ENCODE data around the gene JUN.

The JUN gene

GRCh38 chr1:58783993-58784757, at the start of gene JUN:
Gene JUN (minus strand): TSS chr1:58784047. CDS start chr1:58783070, 977 bp downstream.
- DNase-seq: peak; percentile 97 to 99

GRCh38 chr1:58833166-58833565, 49.3 kb upstream of the JUN start:
- no peak for DNase-seq

GRCh38 chr1:58830291-58830690, 46.4 kb upstream of the JUN start:
- DNase-seq: no peak

GRCh38 chr1:58829866-58830265, 46.0 kb upstream of the JUN start:
- no peak for DNase-seq

GRCh38 chr1:58827298-58827697, 43.5 kb upstream of the JUN start:
- DNase-seq: no peak

- DNase-seq: no peak
These were observed 41.0 kb upstream of the JUN start for GRCh38 chr1:58824753-58825389.

GRCh38 chr1:58823481-58824010, 39.7 kb upstream of the JUN start:
- DNase-seq: no peak

GRCh38 chr1:58821309-58821708, 37.5 kb upstream of the JUN start:
- DNase-seq: no peak

GRCh38 chr1:58818976-58819375, 35.1 kb upstream of the JUN start:
- DNase-seq: no peak

- no peak for DNase-seq
These were observed 34.2 kb upstream of the JUN start for GRCh38 chr1:58818075-58818474.

GRCh38 chr1:58816747-58817221, 32.9 kb upstream of the JUN start:
- no peak for DNase-seq

- peak in 1 of 2 experiments; percentile 39 for DNase-seq
These were observed 32.4 kb upstream of the JUN start for GRCh38 chr1:58816072-58816746.

GRCh38 chr1:58815686-58816071, 31.8 kb upstream of the JUN start:
- no peak for DNase-seq

- DNase-seq: no peak
These were observed 31.3 kb upstream of the JUN start for GRCh38 chr1:58815069-58815685.

- DNase-seq: no peak
These were observed 30.6 kb upstream of the JUN start for GRCh38 chr1:58814251-58815068.

GRCh38 chr1:58813801-58814200, 30.0 kb upstream of the JUN start:
- DNase-seq: no peak

GRCh38 chr1:58813361-58813760, 29.5 kb upstream of the JUN start:
- no peak for DNase-seq

GRCh38 chr1:58812926-58813325, 29.1 kb upstream of the JUN start:
- no peak for DNase-seq

- DNase-seq: no peak
These were observed 28.6 kb upstream of the JUN start for GRCh38 chr1:58812468-58812867.

- DNase-seq: no peak
These were observed 27.5 kb upstream of the JUN start for GRCh38 chr1:58811303-58811702.

- DNase-seq: no peak
These were observed 25.6 kb upstream of the JUN start for GRCh38 chr1:58809325-58810010.

GRCh38 chr1:58808077-58808476, 24.2 kb upstream of the JUN start:
- DNase-seq: no peak
